ENCODE measurements around the gene SOX2. TPM values are rescaled to one million over a fixed set of nuclear protein-coding genes. Genes with fewer than 3 reads are reported as not detected.

SOX2 gene
- total RNA-seq, result under 0.01 TPM

DNA sequence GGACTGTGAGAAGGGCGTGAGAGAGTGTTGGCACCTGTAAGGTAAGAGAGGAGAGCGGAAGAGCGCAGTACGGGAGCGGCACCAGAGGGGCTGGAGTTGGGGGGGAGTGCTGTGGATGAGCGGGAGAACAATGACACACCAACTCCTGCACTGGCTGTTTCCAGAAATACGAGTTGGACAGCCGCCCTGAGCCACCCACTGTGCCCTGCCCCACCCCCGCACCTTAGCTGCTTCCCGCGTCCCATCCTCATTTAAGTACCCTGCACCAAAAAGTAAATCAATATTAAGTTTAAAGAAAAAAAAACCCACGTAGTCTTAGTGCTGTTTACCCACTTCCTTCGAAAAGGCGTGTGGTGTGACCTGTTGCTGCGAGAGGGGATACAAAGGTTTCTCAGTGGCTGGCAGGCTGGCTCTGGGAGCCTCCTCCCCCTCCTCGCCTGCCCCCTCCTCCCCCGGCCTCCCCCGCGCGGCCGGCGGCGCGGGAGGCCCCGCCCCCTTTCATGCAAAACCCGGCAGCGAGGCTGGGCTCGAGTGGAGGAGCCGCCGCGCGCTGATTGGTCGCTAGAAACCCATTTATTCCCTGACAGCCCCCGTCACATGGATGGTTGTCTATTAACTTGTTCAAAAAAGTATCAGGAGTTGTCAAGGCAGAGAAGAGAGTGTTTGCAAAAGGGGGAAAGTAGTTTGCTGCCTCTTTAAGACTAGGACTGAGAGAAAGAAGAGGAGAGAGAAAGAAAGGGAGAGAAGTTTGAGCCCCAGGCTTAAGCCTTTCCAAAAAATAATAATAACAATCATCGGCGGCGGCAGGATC lies at the start of gene SOX2:
SOX2 (plus strand) TSS at position 601 of the 811 bp plus-strand sequence. CDS start 436 bp downstream, outside the sequence.
- Histone ChIP-seq H3K9me3 (ENCODE audit: low read depth, low read length) (no peaks in the 10 kb centered on the region), H3K27me3 (ENCODE audit: insufficient read depth, low read length) (peaks cover 97% of the 10 kb centered on the region), H3K4me1 (ENCODE audit: insufficient read depth, low read length) (peaks cover 19% of the 10 kb centered on the region), H3K4me3 (ENCODE audit: low read length) (no peak within 1 kb of the TSS)

- H3K4me3 ChIP-seq (ENCODE audit: low read length), result no peak overlapping the region
- H3K4me1 ChIP-seq (ENCODE audit: insufficient read depth, low read length), result no peaks in the 10 kb centered on the region
- H3K27me3 ChIP-seq (ENCODE audit: insufficient read depth, low read length), result no peaks in the 10 kb centered on the region
- H3K9me3 ChIP-seq (ENCODE audit: low read depth, low read length), result no peaks in the 10 kb centered on the region
Measured at GRCh38 chr3:181683563-181683962, 28.2 kb upstream of the SOX2 start.

- Histone ChIP-seq H3K4me3 (ENCODE audit: low read length) (no peak overlapping the region), H3K27me3 (ENCODE audit: insufficient read depth, low read length) (no peaks in the 10 kb centered on the region), H3K9me3 (ENCODE audit: low read depth, low read length) (no peaks in the 10 kb centered on the region), H3K4me1 (ENCODE audit: insufficient read depth, low read length) (no peaks in the 10 kb centered on the region)
Measured at GRCh38 chr3:181687190-181687589, 24.5 kb upstream of the SOX2 start.

GRCh38 chr3:181687731-181688130 lies 24.0 kb upstream of the SOX2 start:
- peaks cover 4% of the 10 kb centered on the region for H3K27me3 ChIP-seq (ENCODE audit: insufficient read depth, low read length)
- no peaks in the 10 kb centered on the region for H3K4me1 ChIP-seq (ENCODE audit: insufficient read depth, low read length)
- H3K4me3 ChIP-seq (ENCODE audit: low read length), result no peak overlapping the region
- no peaks in the 10 kb centered on the region for H3K9me3 ChIP-seq (ENCODE audit: low read depth, low read length)

DNA sequence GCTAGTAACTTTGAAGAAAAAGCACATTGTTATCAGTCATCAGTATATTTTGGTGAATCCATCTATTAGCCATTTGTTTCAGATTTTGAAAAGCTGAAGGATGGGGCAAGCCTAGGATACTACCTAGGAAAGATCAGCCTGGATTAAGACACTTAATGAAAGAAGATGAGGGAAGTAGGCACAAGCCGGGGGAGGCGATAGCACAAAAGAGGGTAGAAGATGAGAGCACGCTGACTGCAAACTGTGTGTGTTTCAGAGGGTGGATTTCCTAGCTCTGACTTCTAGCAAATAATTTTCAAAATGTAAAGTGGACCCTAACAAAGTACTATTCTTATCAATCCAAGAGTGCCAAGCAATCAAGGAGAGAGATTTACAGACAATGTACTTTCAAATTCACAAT lies 22.2 kb upstream of the SOX2 start:
- no peak overlapping the region for H3K4me3 ChIP-seq (ENCODE audit: low read length)
- no peaks in the 10 kb centered on the region for H3K9me3 ChIP-seq (ENCODE audit: low read depth, low read length)
- H3K4me1 ChIP-seq (ENCODE audit: insufficient read depth, low read length), result no peaks in the 10 kb centered on the region

GRCh38 chr3:181690769-181691168 lies 21.0 kb upstream of the SOX2 start:
- peaks cover 33% of the 10 kb centered on the region for H3K27me3 ChIP-seq (ENCODE audit: insufficient read depth, low read length)
- no peaks in the 10 kb centered on the region for H3K9me3 ChIP-seq (ENCODE audit: low read depth, low read length)
- no peak overlapping the region for H3K4me3 ChIP-seq (ENCODE audit: low read length)
- H3K4me1 ChIP-seq (ENCODE audit: insufficient read depth, low read length), result peaks cover 7% of the 10 kb centered on the region

More for the DNA sequence above, 22.2 kb upstream of the SOX2 start:
- peaks cover 21% of the 10 kb centered on the region for H3K27me3 ChIP-seq (ENCODE audit: insufficient read depth, low read length)

- Histone ChIP-seq H3K9me3 (ENCODE audit: low read depth, low read length) (no peaks in the 10 kb centered on the region), H3K4me1 (ENCODE audit: insufficient read depth, low read length) (peaks cover 11% of the 10 kb centered on the region), H3K4me3 (ENCODE audit: low read length) (no peak overlapping the region), H3K27me3 (ENCODE audit: insufficient read depth, low read length) (peaks cover 45% of the 10 kb centered on the region)
Measured at GRCh38 chr3:181691901-181692300, 19.8 kb upstream of the SOX2 start.

DNA sequence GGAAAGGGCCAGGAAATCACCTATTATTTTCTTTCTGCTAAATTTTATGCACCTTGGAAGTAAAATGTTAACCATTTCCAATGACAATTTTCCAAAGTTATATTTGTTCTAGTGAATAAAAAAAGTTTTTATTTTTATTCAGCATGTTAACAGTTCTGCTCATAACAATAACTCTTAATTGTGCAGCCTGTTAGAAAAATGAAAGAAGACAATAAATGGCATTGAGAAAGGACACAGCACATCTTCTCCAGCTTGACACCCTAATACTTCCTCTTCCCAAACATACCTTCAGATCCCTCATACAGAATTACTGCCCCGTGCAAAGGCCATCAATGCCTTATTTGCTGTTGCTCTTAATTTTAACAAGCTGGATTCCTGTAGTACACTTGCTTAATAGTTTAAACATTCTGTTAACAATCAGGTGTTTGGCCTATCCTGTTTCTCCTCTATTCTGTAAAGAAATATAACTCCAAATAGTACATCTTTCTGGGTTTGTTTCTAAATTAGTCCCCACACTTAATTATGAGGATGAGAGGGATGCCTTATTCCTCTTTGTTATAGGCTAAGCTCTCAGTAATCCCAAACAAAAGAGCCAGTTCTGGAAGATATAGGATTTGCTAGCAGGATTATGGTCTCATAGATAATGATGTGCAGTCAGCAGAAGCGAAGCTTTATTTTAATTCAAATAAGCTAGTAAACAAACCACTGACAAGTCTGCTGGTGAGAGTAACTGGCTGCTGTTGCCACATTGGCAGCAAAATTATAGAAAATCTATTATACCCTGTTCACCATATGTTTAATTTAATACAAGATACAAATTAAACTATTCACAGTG lies 19.2 kb upstream of the SOX2 start:
- H3K27me3 ChIP-seq (ENCODE audit: insufficient read depth, low read length), result peaks cover 51% of the 10 kb centered on the region

GRCh38 chr3:181693280-181693679 lies 18.4 kb upstream of the SOX2 start:
- Histone ChIP-seq H3K4me1 (ENCODE audit: insufficient read depth, low read length) (peaks cover 11% of the 10 kb centered on the region), H3K4me3 (ENCODE audit: low read length) (no peak overlapping the region), H3K27me3 (ENCODE audit: insufficient read depth, low read length) (peaks cover 58% of the 10 kb centered on the region), H3K9me3 (ENCODE audit: low read depth, low read length) (no peaks in the 10 kb centered on the region)

More for the DNA sequence above, 19.2 kb upstream of the SOX2 start:
- H3K4me3 ChIP-seq (ENCODE audit: low read length), result no peak overlapping the region
- H3K4me1 ChIP-seq (ENCODE audit: insufficient read depth, low read length), result peaks cover 11% of the 10 kb centered on the region
- H3K9me3 ChIP-seq (ENCODE audit: low read depth, low read length), result no peaks in the 10 kb centered on the region

GRCh38 chr3:181694805-181695660 lies 16.7 kb upstream of the SOX2 start:
- peaks cover 76% of the 10 kb centered on the region for H3K27me3 ChIP-seq (ENCODE audit: insufficient read depth, low read length)
- no peak overlapping the region for H3K4me3 ChIP-seq (ENCODE audit: low read length)
- H3K9me3 ChIP-seq (ENCODE audit: low read depth, low read length), result no peaks in the 10 kb centered on the region
- H3K4me1 ChIP-seq (ENCODE audit: insufficient read depth, low read length), result peaks cover 11% of the 10 kb centered on the region

DNA sequence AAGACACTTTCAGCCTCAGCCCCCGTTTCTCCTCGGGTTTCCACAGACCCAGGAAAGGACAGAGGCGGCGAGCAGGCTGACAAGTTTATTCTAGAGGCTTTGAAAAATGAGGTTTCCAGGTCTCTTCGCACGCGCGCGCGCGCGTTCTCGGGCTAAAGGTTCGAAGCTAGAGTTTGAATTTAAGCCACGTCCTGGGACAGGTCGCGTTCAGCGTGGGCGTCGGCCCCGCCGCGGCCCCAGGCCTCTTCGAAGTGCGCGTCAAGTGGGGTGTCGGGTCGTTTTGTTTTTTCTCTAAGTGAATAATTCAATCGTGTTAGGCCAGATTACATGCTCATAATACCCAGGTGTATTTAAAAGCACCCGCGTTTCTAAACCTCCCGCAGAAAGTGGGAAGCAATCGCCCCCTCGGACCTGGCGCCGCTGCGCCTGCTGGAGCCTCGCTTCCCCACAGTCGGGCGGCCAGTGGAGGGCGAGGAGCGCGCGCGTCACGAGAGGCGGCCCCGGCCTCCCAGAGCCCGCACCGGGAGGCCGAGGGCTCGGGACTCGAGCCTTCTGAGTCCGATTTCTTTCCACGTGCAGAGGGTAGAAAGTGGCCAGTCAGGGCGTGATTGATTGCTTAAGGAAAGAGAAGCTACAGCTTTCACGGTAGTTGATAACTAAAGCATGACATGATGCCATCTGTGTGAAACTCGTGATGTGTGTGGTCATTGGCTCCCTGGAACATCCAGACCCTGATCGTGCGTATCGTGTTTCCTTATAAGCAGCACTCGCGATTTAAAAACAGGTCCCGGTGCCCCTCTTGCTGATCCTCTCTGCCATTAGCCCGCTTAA lies 15.8 kb upstream of the SOX2 start:
- Histone ChIP-seq H3K4me1 (ENCODE audit: insufficient read depth, low read length) (peaks cover 18% of the 10 kb centered on the region), H3K4me3 (ENCODE audit: low read length) (no peak overlapping the region), H3K27me3 (ENCODE audit: insufficient read depth, low read length) (peaks cover 84% of the 10 kb centered on the region), H3K9me3 (ENCODE audit: low read depth, low read length) (no peaks in the 10 kb centered on the region)

DNA sequence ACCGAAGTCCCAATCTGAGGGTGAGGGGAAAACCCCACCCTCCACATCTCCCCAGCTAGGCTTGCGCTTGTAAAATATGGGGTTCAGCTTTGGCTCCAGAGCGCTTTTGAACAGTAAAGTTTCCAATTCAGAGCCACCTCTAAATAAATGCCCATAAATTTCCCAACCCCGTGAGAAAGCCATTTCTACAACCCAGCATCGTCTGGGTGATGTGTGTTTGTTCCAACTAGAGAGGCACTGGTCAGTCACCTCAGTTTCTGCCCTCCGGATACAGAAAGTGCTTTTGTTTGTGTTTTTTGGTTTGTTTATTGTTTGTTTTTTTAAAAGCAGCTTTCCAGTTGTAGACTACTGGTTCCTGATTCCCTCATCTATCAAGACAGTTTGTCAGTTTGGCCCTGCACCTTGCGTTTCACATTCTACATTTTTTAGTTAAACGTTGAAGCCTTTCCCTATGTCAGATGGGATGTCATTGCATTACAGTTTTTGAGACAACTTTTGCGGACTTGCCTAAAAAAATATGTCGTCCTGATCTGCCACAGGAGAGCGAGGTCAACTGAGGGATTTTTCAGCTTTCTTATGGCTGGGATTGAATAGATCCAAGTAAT lies 15.0 kb upstream of the SOX2 start:
- Histone ChIP-seq H3K9me3 (ENCODE audit: low read depth, low read length) (no peaks in the 10 kb centered on the region), H3K4me1 (ENCODE audit: insufficient read depth, low read length) (peaks cover 21% of the 10 kb centered on the region), H3K27me3 (ENCODE audit: insufficient read depth, low read length) (peaks cover 92% of the 10 kb centered on the region), H3K4me3 (ENCODE audit: low read length) (no peak overlapping the region)

DNA sequence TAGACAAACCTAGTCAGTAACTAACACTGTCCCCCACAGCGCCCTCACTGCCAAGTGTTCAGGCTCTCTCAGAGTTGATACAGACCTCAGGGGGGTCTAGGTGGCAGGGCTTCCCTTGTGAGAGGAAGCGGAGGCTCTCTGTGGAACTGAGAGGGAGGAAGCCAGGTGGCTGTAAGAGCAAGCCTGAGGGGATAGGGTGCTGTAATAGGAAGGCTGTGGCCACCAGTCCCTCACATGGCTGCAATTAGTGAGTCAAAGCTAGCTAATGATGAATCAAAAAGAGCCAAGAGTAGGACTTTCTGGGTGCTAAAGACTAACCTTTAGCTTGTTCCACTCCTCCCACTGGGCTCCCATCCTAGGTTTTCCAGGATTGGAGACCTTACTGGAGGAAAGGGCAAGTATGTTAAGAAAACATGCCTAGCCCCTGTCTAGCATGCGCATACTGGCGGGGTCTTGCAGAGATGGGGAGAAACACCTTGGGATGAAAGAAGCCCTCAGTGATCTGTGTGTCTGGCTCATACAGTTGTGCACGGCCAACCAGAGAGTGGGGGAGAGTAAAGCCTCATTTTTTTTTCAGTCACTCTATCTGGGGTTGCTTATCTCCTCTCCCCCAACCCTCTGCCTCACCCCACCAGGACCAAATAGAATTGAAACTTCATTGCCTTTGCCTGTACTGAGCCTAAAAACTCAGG lies 13.3 kb upstream of the SOX2 start:
- Histone ChIP-seq H3K9me3 (ENCODE audit: low read depth, low read length) (no peaks in the 10 kb centered on the region), H3K4me3 (ENCODE audit: low read length) (no peak overlapping the region), H3K4me1 (ENCODE audit: insufficient read depth, low read length) (peaks cover 21% of the 10 kb centered on the region), H3K27me3 (ENCODE audit: insufficient read depth, low read length) (peaks cover 99% of the 10 kb centered on the region)
